HG02870 (cell line): ENCODE results near the gene HSD17B11.
"Not testable (repeated sequence)": the region's sequence is repeated elsewhere in the genome, so short reads cannot be mapped to it uniquely, and the experiment has no call there.

Experiments used
- ATAC-seq: cut with Tn5 transposase; IDR thresholded peaks from one replicate; pipeline ENCODE4 v1.9.1; 2021; ENCODE audit warnings: mild to moderate bottlenecking, moderate library complexity; ENCODE audit not compliant: unreplicated experiment

HSD17B11 gene

GRCh38 chr4:87406462-87406861 is 15.5 kb upstream of the HSD17B11 start:
- ATAC-seq, result no peak

GRCh38 chr4:87405211-87405820 is 14.3 kb upstream of the HSD17B11 start:
- ATAC-seq, result no peak

GRCh38 chr4:87403732-87404131 is 12.7 kb upstream of the HSD17B11 start:
- ATAC-seq, result not testable (repeated sequence)

GRCh38 chr4:87399954-87400353 is 9.0 kb upstream of the HSD17B11 start:
- no peak for ATAC-seq

GRCh38 chr4:87399148-87399547 is 8.2 kb upstream of the HSD17B11 start:
- ATAC-seq, result no peak

GRCh38 chr4:87395851-87396250 is 4.9 kb upstream of the HSD17B11 start:
- ATAC-seq, result not testable (repeated sequence)

GRCh38 chr4:87395073-87395472 is 4.1 kb upstream of the HSD17B11 start:
- ATAC-seq, result not testable (repeated sequence)

- no peak for ATAC-seq
These were observed 1.2 kb upstream of the HSD17B11 start for GRCh38 chr4:87392183-87392582.

GRCh38 chr4:87391576-87392054 is 627 bp upstream of the HSD17B11 start:
- peak; percentile 15 for ATAC-seq

GRCh38 chr4:87390551-87390890 is 467 bp downstream of the HSD17B11 start:
- ATAC-seq, result no peak

GRCh38 chr4:87390055-87390454 is 933 bp downstream of the HSD17B11 start:
- ATAC-seq, result not testable (repeated sequence)

GRCh38 chr4:87388901-87389300 is 2.1 kb downstream of the HSD17B11 start:
- ATAC-seq, result no peak

- ATAC-seq, result no peak
These were observed 3.8 kb downstream of the HSD17B11 start for GRCh38 chr4:87387237-87387636.

- not testable (repeated sequence) for ATAC-seq
These were observed 6.4 kb downstream of the HSD17B11 start for GRCh38 chr4:87384466-87385132.

GRCh38 chr4:87382931-87383330 is 8.1 kb downstream of the HSD17B11 start:
- no peak for ATAC-seq

GRCh38 chr4:87382116-87382515 is 8.9 kb downstream of the HSD17B11 start:
- no peak for ATAC-seq

GRCh38 chr4:87377816-87378215 is 13.2 kb downstream of the HSD17B11 start:
- no peak for ATAC-seq

GRCh38 chr4:87375719-87376291 is 15.2 kb downstream of the HSD17B11 start:
- ATAC-seq, result peak; percentile 55

- no peak for ATAC-seq
These were observed 20.9 kb downstream of the HSD17B11 start for GRCh38 chr4:87370068-87370467.

GRCh38 chr4:87366521-87367162 is 24.3 kb downstream of the HSD17B11 start:
- no peak for ATAC-seq

GRCh38 chr4:87365348-87365747 is 25.6 kb downstream of the HSD17B11 start:
- ATAC-seq, result no peak

- ATAC-seq, result no peak
These were observed 27.4 kb downstream of the HSD17B11 start for GRCh38 chr4:87363552-87363951.
